ENCODE measurements around the gene CCR8.

GRCh38 chr3:39299279-39299678 is 30.2 kb upstream of the CCR8 start:
- TF ChIP-seq CTCF (IDR thresholded peaks at IDR 0.05) (no peak), ZFX (IDR thresholded peaks at IDR 0.05; ENCODE audit: borderline replicate concordance) (no peak)

Data from 22Rv1 (cell line).